Measurements from ENCODE around the gene PPP6R3. TPM values are rescaled to one million over a fixed set of nuclear protein-coding genes. Genes with fewer than 3 reads are reported as not detected.

Gene PPP6R3
- total RNA-seq, 1 experiment from 2014 or later: 90.0 TPM

- DNase-seq (ENCODE audit: low read depth, low spot score): no peak
- in situ Hi-C loops (cut with HindIII; ENCODE audit: low pct_unique_long_range_greater_than_20kb, low sequenced_read_pairs): no loop called here
These were observed 92.0 kb downstream of the PPP6R3 start for GRCh38 chr11:68552542-68552941.

- in situ Hi-C loops (cut with HindIII; ENCODE audit: low pct_unique_long_range_greater_than_20kb, low sequenced_read_pairs): no loop called here
These were observed 99.7 kb downstream of the PPP6R3 start for GRCh38 chr11:68560216-68560615.

GRCh38 chr11:68563454-68563853 is 102.9 kb downstream of the PPP6R3 start:
- in situ Hi-C loops (cut with HindIII; ENCODE audit: low pct_unique_long_range_greater_than_20kb, low sequenced_read_pairs): no loop called here
- DNase-seq (ENCODE audit: low read depth, low spot score): no peak

More at GRCh38 chr11:68560216-68560615, 99.7 kb downstream of the PPP6R3 start:
- DNase-seq (ENCODE audit: low read depth, low spot score): no peak

GRCh38 chr11:68564261-68564660 is 103.7 kb downstream of the PPP6R3 start:
- in situ Hi-C loops (cut with HindIII; ENCODE audit: low pct_unique_long_range_greater_than_20kb, low sequenced_read_pairs): no loop called here
- no peak for DNase-seq (ENCODE audit: low read depth, low spot score)

- in situ Hi-C loops (cut with HindIII; ENCODE audit: low pct_unique_long_range_greater_than_20kb, low sequenced_read_pairs): no loop called here
- no peak for DNase-seq (ENCODE audit: low read depth, low spot score)
These were observed 105.2 kb downstream of the PPP6R3 start for GRCh38 chr11:68565768-68566167.

GRCh38 chr11:68567553-68567952 is 107.0 kb downstream of the PPP6R3 start:
- DNase-seq (ENCODE audit: low read depth, low spot score): no peak
- in situ Hi-C loops (cut with HindIII; ENCODE audit: low pct_unique_long_range_greater_than_20kb, low sequenced_read_pairs): no loop called here

GRCh38 chr11:68569357-68569756 is 108.8 kb downstream of the PPP6R3 start:
- in situ Hi-C loops (cut with HindIII; ENCODE audit: low pct_unique_long_range_greater_than_20kb, low sequenced_read_pairs): no loop called here

GRCh38 chr11:68570691-68571090 is 110.1 kb downstream of the PPP6R3 start:
- in situ Hi-C loops (cut with HindIII; ENCODE audit: low pct_unique_long_range_greater_than_20kb, low sequenced_read_pairs): no loop called here
- DNase-seq (ENCODE audit: low read depth, low spot score): no peak

More at GRCh38 chr11:68569357-68569756, 108.8 kb downstream of the PPP6R3 start:
- no peak for DNase-seq (ENCODE audit: low read depth, low spot score)

GRCh38 chr11:68574308-68574707 is 113.8 kb downstream of the PPP6R3 start:
- no peak for DNase-seq (ENCODE audit: low read depth, low spot score)
- in situ Hi-C loops (cut with HindIII; ENCODE audit: low pct_unique_long_range_greater_than_20kb, low sequenced_read_pairs): no loop called here

- in situ Hi-C loops (cut with HindIII; ENCODE audit: low pct_unique_long_range_greater_than_20kb, low sequenced_read_pairs): no loop called here
- no peak for DNase-seq (ENCODE audit: low read depth, low spot score)
These were observed 114.6 kb downstream of the PPP6R3 start for GRCh38 chr11:68575025-68575665.

GRCh38 chr11:68579455-68579854 is 118.9 kb downstream of the PPP6R3 start:
- DNase-seq (ENCODE audit: low read depth, low spot score): no peak
- in situ Hi-C loops (cut with HindIII; ENCODE audit: low pct_unique_long_range_greater_than_20kb, low sequenced_read_pairs): no loop called here

GRCh38 chr11:68581439-68581838 is 120.9 kb downstream of the PPP6R3 start:
- peak; percentile 9 for DNase-seq (ENCODE audit: low read depth, low spot score)
- in situ Hi-C loops (cut with HindIII; ENCODE audit: low pct_unique_long_range_greater_than_20kb, low sequenced_read_pairs): no loop called here

- in situ Hi-C loops (cut with HindIII; ENCODE audit: low pct_unique_long_range_greater_than_20kb, low sequenced_read_pairs): no loop called here
- DNase-seq (ENCODE audit: low read depth, low spot score): no peak
These were observed 121.3 kb downstream of the PPP6R3 start for GRCh38 chr11:68581901-68582300.

- DNase-seq (ENCODE audit: low read depth, low spot score): peak; percentile 63
- in situ Hi-C loops (cut with HindIII; ENCODE audit: low pct_unique_long_range_greater_than_20kb, low sequenced_read_pairs): no loop called here
These were observed 122.0 kb downstream of the PPP6R3 start for GRCh38 chr11:68582416-68583040.

- in situ Hi-C loops (cut with HindIII; ENCODE audit: low pct_unique_long_range_greater_than_20kb, low sequenced_read_pairs): no loop called here
- no peak for DNase-seq (ENCODE audit: low read depth, low spot score)
These were observed 122.5 kb downstream of the PPP6R3 start for GRCh38 chr11:68583041-68583446.

GRCh38 chr11:68584097-68584496 is 123.5 kb downstream of the PPP6R3 start:
- in situ Hi-C loops (cut with HindIII; ENCODE audit: low pct_unique_long_range_greater_than_20kb, low sequenced_read_pairs): no loop called here
- DNase-seq (ENCODE audit: low read depth, low spot score): peak; percentile 69

- in situ Hi-C loops (cut with HindIII; ENCODE audit: low pct_unique_long_range_greater_than_20kb, low sequenced_read_pairs): no loop called here
- DNase-seq (ENCODE audit: low read depth, low spot score): no peak
These were observed 124.5 kb downstream of the PPP6R3 start for GRCh38 chr11:68584991-68585524.

- in situ Hi-C loops (cut with HindIII; ENCODE audit: low pct_unique_long_range_greater_than_20kb, low sequenced_read_pairs): no loop called here
These were observed 129.1 kb downstream of the PPP6R3 start for GRCh38 chr11:68589547-68590216.

GRCh38 chr11:68591719-68592118 is 131.2 kb downstream of the PPP6R3 start:
- in situ Hi-C loops (cut with HindIII; ENCODE audit: low pct_unique_long_range_greater_than_20kb, low sequenced_read_pairs): no loop called here
- DNase-seq (ENCODE audit: low read depth, low spot score): no peak

More at GRCh38 chr11:68589547-68590216, 129.1 kb downstream of the PPP6R3 start:
- DNase-seq (ENCODE audit: low read depth, low spot score): no peak
